HG02798 (cell line): ENCODE measurements around the gene TRIO.

Source experiments
- ATAC-seq: cut with Tn5 transposase; IDR thresholded peaks from one replicate; pipeline ENCODE4 v1.9.1; 2021; ENCODE audit warnings: mild to moderate bottlenecking; ENCODE audit not compliant: unreplicated experiment, poor library complexity

The TRIO gene

GRCh38 chr5:14181299-14181968 lies 38.3 kb downstream of the TRIO start:
- ATAC-seq: no peak

DNA sequence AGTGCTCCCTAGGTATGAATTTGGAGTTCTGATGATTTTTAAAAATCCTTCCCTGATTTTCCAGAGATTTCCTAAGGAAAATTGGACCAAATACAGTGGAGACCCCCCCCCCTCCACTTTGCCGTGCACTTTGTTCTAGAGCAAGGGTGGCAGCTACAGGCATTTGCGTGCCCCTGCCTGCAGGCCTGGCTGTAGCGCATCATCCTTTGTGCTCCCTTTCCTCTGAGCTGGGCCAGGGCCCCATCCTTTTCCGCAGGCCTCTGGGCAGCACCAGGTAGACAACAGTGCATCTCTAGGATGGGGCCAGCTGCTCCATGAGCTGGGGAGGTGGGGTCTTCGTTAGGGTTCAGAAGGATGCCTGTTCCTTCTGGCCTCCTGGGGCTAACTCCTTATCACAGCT lies 39.6 kb downstream of the TRIO start:
- ATAC-seq: no peak

DNA sequence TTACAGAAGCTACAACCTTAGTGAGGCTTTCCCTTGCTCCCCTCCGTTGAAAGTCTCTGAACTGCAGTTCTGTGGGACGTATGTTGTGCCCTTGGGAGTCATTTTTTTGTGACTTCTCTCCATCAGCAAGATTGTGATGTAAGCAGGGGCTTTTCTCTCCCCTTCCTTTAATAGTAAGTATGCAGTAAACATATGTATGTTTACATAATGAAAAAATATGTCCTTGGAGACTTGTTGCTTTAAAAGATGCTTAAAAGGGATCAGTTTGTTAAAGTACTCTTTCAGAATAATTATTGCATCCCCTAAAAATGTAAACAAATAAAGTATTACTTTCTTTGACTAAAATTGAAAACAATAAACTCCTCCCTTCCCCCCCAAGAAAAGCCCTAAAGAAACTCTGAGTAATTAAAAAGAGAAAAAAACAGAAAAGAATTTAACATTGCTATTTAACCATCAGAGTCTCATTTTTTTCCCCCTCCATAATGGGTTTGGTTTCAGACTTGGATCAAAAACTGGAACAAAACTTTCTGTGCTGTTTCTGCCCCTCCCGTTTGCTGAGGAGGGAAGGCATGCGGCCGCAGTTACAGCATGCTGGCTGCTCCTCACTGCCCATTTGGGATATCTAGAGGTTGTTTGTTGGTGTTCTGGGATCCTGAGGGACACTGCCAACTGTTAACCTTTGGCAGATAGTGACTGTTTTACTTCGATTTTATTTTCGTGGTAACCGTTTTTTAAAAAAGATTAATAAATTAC lies 40.2 kb downstream of the TRIO start:
- ATAC-seq: no peak

DNA sequence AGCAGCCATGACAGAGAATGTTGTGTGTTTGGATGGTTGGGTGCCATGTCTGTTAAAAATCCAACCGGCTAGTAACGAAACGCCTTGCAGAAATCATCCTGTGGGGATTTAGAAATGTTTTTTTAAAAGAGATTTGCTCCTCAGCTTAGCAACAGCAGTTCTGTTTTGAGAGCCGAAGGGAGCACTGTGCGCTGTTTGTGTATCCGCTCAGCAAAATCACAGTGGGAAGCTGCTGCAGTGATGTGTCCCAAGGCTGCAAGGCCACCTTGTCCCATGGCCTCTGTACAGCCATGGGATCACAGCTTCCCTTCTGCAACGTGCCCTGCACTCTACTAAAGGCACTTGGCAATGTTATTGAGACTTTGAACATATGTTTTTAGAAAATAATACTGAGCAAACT lies 40.9 kb downstream of the TRIO start:
- ATAC-seq: no peak

DNA sequence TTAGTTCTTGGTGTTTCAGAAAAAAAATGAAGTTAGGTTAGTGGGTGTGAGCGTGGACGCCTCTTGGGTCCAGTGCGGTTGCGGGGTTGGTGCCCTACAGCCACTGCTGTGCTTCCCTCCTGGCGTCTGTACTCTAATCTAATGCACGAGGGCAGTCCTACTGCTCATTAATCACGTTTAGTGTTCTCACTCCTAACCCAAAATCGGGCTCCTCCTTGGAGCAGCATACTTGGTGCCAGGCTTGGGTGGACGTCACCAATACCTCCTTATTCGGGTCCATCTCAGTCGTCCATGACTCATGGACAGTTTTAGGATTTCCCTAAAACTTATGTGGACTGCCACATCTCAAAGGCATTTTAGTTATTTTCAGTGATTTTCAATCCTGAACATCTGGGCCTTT lies 41.6 kb downstream of the TRIO start:
- no peak for ATAC-seq

DNA sequence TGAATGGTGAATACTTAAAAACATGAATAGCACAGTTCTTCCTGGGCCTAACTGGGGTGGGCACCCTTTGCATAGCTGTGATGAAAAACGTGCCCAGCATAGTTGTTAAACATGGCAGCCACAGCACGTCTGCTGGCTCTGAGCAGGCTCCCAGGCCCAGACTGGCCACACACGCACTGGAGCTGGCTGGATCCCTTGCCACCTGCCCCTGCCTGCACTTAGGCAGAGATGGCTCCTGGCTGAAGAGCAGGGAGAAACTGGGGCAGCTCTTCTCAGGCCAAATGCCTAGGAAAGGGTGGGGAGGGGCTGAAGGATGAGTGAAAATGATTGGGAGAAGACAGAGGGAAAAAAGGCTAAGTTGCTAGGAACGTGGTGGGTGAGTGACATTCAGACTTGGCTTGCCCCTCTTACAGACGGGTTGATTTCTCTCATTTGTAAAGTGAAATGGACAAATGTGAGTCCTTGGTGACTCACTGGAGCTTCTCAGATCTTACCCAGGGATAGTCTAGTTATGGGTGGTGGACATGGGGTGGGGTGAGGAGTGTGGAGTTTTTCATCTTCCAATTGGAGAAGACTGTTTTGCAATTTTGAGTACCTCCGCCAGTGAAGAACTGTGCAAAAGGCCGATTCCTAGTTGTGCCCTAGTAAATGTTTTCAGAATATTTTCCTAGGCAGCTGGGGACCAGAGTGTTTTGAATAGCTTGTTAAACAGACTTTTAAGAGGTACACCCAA lies 42.4 kb downstream of the TRIO start:
- no peak for ATAC-seq

- no peak for ATAC-seq
Observed at GRCh38 chr5:14186059-14186830, 43.1 kb downstream of the TRIO start.

DNA sequence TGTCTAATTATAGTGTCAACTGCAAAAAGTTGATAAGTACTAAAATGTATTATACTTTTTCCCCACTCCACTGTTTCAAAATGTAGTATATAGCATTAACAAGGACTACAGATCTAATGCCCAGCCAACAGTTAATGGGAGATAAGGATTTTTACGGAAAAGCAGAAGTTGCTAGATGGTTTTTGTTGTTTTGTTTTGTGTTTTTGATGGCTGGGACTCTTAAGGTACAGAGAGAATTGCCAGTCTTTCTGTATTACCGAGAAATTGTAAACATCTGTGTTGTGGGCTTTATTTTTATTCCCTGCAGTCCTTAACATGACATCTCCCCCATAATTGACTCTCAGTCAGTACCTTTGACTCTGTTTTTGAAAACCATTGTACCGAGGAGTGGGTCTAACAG lies 44.0 kb downstream of the TRIO start:
- no peak for ATAC-seq

DNA sequence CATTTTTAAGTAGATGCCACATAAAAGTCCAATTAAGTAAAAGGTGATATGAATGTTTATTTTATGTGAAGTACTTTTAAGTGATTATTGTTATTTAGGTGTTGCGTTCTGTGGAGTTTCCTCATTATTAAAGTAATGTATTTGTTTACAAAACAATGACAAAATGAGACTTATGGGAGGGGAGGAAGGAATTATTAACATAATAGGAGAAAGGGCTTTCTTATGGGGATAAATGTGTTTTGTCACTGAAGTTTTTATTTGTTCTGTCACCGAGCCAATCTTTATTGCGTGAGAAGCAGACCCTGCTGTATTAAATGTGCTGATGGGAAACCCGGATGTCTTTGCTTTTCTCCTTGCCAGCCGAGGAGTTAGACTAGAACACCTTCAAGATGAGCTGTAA lies 44.5 kb downstream of the TRIO start:
- no peak for ATAC-seq

DNA sequence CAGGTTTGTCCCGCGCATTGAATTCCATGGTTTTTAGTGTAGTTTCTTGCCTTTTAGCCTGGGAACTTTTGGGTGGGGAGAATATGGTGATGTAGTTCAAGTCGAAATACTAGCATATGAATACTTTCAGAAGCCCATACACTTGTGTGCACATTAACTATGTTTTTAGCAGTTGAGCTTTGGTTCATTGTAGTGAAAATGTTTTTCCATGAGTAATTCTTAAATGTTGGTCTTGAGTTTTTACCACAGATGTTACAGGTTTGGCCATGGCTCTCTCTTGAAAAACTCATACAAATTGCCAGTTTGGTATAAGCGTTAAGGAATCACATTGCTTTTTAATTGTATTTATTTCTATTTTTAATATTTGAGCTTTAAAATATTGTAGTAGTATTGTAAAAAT lies 45.6 kb downstream of the TRIO start:
- ATAC-seq: no peak

- no peak for ATAC-seq
Observed at GRCh38 chr5:14189680-14190079, 46.5 kb downstream of the TRIO start.

GRCh38 chr5:14190194-14191164 lies 47.3 kb downstream of the TRIO start:
- no peak for ATAC-seq

GRCh38 chr5:14191325-14191724 lies 48.2 kb downstream of the TRIO start:
- ATAC-seq: no peak

- no peak for ATAC-seq
Observed at GRCh38 chr5:14193496-14193895, 50.4 kb downstream of the TRIO start.

GRCh38 chr5:14195588-14195987 lies 52.4 kb downstream of the TRIO start:
- ATAC-seq: no peak

- no peak for ATAC-seq
Observed at GRCh38 chr5:14197056-14197455, 53.9 kb downstream of the TRIO start.

GRCh38 chr5:14199902-14200301 lies 56.8 kb downstream of the TRIO start:
- no peak for ATAC-seq

DNA sequence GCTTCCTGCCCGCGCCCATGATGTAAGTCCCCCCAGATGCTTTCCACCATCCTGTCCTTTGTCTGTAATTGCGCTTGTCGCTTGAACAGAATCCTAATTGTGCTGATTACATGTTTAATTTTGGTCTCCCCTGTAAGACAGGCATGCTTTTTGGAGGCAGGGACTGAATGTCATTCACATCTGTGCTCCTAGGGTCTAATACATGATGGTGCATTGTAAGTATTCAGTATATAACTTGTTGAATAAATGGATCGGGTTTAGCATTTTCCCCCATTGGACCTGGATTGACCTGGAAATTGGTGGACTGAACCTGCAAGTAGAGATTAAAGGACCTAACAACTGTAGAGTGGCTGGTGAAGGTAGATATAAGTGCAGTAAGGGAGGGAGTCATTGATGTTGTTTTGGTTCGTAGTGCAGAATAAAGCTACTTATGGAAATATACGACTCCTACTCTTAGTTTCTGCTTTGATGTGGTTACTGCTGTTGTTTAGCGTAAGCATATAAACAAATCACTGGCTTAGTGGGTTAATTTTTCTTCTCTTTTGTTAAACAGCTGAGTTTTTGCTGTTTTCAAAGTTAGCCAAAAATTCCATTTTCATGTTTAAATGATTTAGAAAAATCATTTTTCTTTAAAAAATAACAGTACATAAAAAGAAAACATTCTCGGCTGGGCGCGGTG lies 57.3 kb downstream of the TRIO start:
- no peak for ATAC-seq
